ENCODE measurements around the gene FOXL2NB. TPM values are rescaled to one million over a fixed set of nuclear protein-coding genes. Genes with fewer than 3 reads are reported as not detected.

Gene FOXL2NB
- total RNA-seq, 2 experiments from 2014 or later = not detected

DNA sequence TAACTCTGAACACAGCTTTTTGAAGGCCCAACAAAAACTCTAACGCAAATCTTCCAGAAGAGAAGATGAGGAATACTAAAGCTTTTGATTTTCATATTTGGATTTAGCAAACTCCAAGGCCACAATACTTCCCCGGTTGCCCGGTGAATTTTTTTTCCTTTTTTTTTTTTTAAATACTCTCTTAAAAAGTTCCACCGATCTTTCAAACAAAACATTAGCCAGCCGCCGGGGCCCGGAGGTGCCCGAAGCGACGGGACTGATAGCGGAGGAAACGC, 2.4 kb upstream of the FOXL2NB start:
- CTCF ChIA-PET = interaction anchor here (1.4 to 9.5 kb wide), 3 partner anchors 12 to 384 kb away, joined by 5 to 87 read pairs (median 12); no protein-coding TSS in a partner anchor
- DNase-seq (no peak), ATAC-seq (no peak)
- intact Hi-C loops (cut with micrococcal nuclease) = loop anchor here (5.0 to 10.0 kb wide), 2 partner anchors 383 to 1170 kb away; no protein-coding TSS in a partner anchor
- POLR2A ChIA-PET = interaction anchor here (0.7 kb wide), 1 partner anchor 473 kb away, joined by 3 read pairs; no protein-coding TSS in a partner anchor
- peaks cover 29% of the 10 kb centered on the region for H3K4me1 Mint-ChIP-seq (ENCODE audit: low read depth)
- H3K27ac Mint-ChIP-seq = no peak overlapping the region
- TF ChIP-seq, protein P1, sequence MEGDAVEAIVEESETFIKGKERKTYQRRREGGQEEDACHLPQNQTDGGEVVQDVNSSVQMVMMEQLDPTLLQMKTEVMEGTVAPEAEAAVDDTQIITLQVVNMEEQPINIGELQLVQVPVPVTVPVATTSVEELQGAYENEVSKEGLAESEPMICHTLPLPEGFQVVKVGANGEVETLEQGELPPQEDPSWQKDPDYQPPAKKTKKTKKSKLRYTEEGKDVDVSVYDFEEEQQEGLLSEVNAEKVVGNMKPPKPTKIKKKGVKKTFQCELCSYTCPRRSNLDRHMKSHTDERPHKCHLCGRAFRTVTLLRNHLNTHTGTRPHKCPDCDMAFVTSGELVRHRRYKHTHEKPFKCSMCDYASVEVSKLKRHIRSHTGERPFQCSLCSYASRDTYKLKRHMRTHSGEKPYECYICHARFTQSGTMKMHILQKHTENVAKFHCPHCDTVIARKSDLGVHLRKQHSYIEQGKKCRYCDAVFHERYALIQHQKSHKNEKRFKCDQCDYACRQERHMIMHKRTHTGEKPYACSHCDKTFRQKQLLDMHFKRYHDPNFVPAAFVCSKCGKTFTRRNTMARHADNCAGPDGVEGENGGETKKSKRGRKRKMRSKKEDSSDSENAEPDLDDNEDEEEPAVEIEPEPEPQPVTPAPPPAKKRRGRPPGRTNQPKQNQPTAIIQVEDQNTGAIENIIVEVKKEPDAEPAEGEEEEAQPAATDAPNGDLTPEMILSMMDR (IDR thresholded peaks at IDR 0.05) = no peak
- no peak overlapping the region for H3K4me3 Mint-ChIP-seq
- H3K9me3 Mint-ChIP-seq = no peaks in the 10 kb centered on the region
- peaks cover 79% of the 10 kb centered on the region for H3K27me3 Mint-ChIP-seq
- H3K36me3 Mint-ChIP-seq (ENCODE audit: low read depth) = no peaks in the 10 kb centered on the region

DNA sequence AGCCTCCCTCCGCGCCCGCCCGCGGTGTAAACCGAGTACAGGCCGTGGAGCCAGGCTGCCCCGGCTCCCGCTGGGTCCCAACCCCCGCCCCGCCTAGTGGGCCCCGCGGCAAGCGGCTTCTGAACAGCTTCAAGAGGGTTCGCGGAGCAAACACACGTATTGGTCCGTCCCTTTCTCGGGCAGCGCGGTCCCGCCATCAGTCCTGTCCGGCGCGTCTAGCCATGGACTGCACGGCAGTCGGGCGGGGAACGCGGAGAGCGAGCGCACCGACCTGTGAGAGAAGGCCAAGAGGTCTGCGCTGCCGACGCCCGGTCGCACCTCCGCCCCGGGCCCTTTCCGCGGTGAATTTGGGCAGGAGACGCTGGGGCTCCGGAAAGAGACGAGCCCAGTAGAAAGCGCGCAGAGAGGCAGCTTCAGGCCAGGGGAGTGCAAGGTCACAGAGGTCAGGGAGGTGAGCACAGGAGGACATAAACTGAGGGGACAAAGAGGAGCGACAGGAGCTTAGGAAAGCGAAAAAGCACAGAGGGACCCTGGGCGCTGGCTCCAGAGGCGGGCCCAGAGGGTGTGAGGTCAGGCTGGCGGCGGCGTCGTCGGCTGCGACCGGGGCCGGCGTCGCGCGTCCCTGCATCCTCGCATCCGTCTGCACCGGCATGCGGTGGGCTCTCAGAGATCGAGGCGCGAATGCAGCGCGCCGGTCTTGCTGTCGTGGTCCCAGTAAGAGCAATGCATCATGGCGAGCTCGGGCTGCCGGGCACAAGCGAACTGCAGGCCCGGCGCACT, 1.9 kb upstream of the FOXL2NB start:
- CTCF ChIA-PET = interaction anchor here (0.6 to 9.5 kb wide), 6 partner anchors 12 to 384 kb away, joined by 3 to 87 read pairs (median 4); partner anchors contain the start of gene CEP70

DNA sequence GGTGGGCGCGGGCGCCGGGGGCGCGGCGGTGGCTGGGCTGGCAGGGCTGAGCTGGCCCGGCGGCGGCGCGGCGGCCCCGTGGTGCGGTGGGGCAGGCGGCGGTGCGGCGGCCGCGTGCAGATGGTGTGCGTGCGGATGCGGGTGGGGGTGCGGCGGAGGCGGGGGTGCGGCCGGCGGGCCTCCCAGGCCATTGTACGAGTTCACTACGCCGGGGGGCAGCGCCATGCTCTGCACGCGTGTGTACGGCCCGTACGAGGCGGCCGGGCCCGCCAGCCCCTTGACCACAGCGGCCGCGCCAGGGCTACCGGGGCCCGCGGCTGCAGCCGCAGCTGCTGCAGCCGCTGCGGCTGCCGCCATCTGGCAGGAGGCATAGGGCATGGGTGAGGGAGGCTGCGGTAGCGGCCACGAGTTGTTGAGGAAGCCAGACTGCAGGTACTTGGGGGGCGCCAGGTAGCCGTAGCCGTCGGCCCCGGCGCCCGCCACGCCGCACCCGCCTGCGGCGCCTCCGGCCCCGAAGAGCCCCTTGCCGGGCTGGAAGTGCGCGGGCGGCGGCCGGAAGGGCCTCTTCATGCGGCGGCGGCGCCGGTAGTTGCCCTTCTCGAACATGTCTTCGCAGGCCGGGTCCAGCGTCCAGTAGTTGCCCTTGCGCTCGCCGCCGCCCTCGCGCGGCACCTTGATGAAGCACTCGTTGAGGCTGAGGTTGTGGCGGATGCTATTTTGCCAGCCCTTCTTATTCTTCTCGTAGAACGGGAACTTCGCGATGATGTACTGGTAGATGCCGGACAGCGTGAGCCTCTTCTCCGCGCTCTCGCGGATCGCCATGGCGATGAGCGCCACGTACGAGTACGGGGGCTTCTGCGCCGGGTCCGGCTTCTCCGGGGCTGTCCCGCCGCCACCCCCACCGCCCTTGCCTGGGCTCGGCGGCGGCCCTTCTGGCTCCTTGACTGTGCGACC, 1.0 kb upstream of the FOXL2NB start:
- H3K4me1 Mint-ChIP-seq (ENCODE audit: low read depth) = peaks cover 30% of the 10 kb centered on the region
- POLR2A ChIA-PET = no interaction called here
- H3K36me3 Mint-ChIP-seq (ENCODE audit: low read depth) = no peaks in the 10 kb centered on the region
- intact Hi-C loops (cut with micrococcal nuclease) = loop anchor here (10.0 kb wide), 1 partner anchor 1171 kb away; no protein-coding TSS in a partner anchor
- ATAC-seq = peak; percentile 10
- peaks cover 76% of the 10 kb centered on the region for H3K27me3 Mint-ChIP-seq
- H3K9me3 Mint-ChIP-seq = no peaks in the 10 kb centered on the region
- peak; percentile 51 for DNase-seq
- H3K4me3 Mint-ChIP-seq = peak overlapping the region; percentile 43
- TF ChIP-seq, protein P1 (IDR thresholded peaks at IDR 0.05) = no peak
- no peak overlapping the region for H3K27ac Mint-ChIP-seq
- CTCF ChIA-PET = interaction anchor here (0.6 to 9.5 kb wide), 5 partner anchors 13 to 352 kb away, joined by 3 to 87 read pairs (median 3); partner anchors contain the start of gene CEP70

More for the DNA sequence above, 1.9 kb upstream of the FOXL2NB start:
- H3K4me3 Mint-ChIP-seq = peak overlapping the region; percentile 56
- POLR2A ChIA-PET = interaction anchor here (0.7 kb wide), 1 partner anchor 474 kb away, joined by 3 read pairs; no protein-coding TSS in a partner anchor
- H3K27me3 Mint-ChIP-seq = peaks cover 77% of the 10 kb centered on the region
- TF ChIP-seq, protein P1 (IDR thresholded peaks at IDR 0.05) = no peak
- no peak overlapping the region for H3K27ac Mint-ChIP-seq
- DNase-seq (peak; percentile 28), ATAC-seq (peak; percentile 34)
- no peaks in the 10 kb centered on the region for H3K36me3 Mint-ChIP-seq (ENCODE audit: low read depth)
- H3K4me1 Mint-ChIP-seq (ENCODE audit: low read depth) = peaks cover 27% of the 10 kb centered on the region
- no peaks in the 10 kb centered on the region for H3K9me3 Mint-ChIP-seq
- intact Hi-C loops (cut with micrococcal nuclease) = loop anchor here (5.0 to 10.0 kb wide), 2 partner anchors 382 to 1170 kb away; no protein-coding TSS in a partner anchor

DNA sequence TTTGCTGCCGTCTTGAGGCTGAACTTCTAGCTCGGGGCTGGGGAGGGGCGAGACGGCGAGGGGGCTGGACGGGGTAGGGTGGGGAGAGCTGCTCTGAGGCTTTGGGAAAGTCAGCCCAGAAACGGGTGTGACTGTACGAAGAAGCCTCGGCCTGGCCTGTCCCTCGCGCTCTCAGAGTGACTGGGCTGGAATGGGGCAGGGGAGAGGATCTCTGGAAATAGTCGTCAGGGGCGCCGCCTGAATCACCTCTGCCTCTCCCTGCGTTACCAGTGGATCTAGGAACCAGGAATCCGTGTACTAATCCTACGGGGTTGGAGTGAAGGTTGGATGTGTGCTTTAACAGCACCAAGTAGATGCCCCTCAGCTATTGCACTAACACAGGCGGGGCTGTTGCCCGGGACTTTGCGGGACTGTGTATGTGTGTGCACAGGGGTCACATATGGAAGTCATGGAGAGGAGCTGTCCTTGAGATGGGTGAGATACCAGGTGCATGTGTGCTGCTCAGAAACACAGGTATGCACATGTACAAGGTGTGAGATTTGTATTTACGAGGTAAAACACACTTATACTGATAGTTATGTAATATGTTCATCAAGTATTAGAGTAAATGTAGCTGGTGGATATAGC, 591 bp downstream of the FOXL2NB start:
- no peak for DNase-seq
- Mint-ChIP-seq H3K27me3 (peaks cover 66% of the 10 kb centered on the region), H3K9me3 (no peaks in the 10 kb centered on the region), H3K4me1 (ENCODE audit: low read depth) (peaks cover 30% of the 10 kb centered on the region), H3K27ac (no peak overlapping the region), H3K4me3 (peak overlapping the region; percentile 49), H3K36me3 (ENCODE audit: low read depth) (no peaks in the 10 kb centered on the region)
- TF ChIP-seq, protein P1 (IDR thresholded peaks at IDR 0.05) = no peak
- POLR2A ChIA-PET = interaction anchor here (1.0 to 1.2 kb wide), 2 partner anchors 11 to 13 kb away, joined by 3 to 4 read pairs; no protein-coding TSS in a partner anchor
- CTCF ChIA-PET = interaction anchor here (0.6 to 9.5 kb wide), 3 partner anchors 15 to 32 kb away, joined by 3 to 87 read pairs (median 3); no protein-coding TSS in a partner anchor
- no peak for ATAC-seq
- intact Hi-C loops (cut with micrococcal nuclease) = loop anchor here (10.0 kb wide), 1 partner anchor 1173 kb away; no protein-coding TSS in a partner anchor

Measured in activated CD8-positive, alpha-beta T cell treated with anti-CD3 and anti-CD28 coated beads for 36 hours (primary cell).